Nephron (organoid): ENCODE measurements around the gene EVA1B.

Experiments
- H3K27ac Mint-ChIP-seq, 3 experiments: 2 replicates each; pipeline ENCODE4 v1.8.0; 2020; ENCODE audit warnings: mixed read lengths in 3 of 3, mild to moderate bottlenecking in 2 of 3, moderate library complexity in 1 of 3
- H3K27me3 Mint-ChIP-seq: 2 replicates; pipeline ENCODE4 v1.8.0; 2021; ENCODE audit warnings: low read depth, mild to moderate bottlenecking, moderate library complexity, mixed read lengths
- H3K36me3 Mint-ChIP-seq: 2 replicates; pipeline ENCODE4 v1.8.0; 2020; ENCODE audit warnings: low read depth, mixed read lengths
- H3K4me1 Mint-ChIP-seq: 2 replicates; pipeline ENCODE4 v1.8.0; 2020; ENCODE audit warnings: mixed read lengths
- H3K4me3 Mint-ChIP-seq, 3 experiments: 2 replicates each; pipeline ENCODE4 v1.8.0; 2020; ENCODE audit warnings: mild to moderate bottlenecking in 3 of 3, mixed read lengths in 3 of 3, moderate library complexity in 2 of 3
- H3K9me3 Mint-ChIP-seq: 2 replicates; pipeline ENCODE4 v1.8.0; 2020; ENCODE audit warnings: mixed read lengths
- CTCF ChIP-seq, 3 experiments: fragments of 200-600 bp; sonication (generic); IDR thresholded peaks; one replicate each; pipeline ENCODE4 v1.5.0; 2021; ENCODE audit warnings: antibody characterized with exemption in 3 of 3; ENCODE audit not compliant: unreplicated experiment in 3 of 3

EVA1B gene

DNA sequence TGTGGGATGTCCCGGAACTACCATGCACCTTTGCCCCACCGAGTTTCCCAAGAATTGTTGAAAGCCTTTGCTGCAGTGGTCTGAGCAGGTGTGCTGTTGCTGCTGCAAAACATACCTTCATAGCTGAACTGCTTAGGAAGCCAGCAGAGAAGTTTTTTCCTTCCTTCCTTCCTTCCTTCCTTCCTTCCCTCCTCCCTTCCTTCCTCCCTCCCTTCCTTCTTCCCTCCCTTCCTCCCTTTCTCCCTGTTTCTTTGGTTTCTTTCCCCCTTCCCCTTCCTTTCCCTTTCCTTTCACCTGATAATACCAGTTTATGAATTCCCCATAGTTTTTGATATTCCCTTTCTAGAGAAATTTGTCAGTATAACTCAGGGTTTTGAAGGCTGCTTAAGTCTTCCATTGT lies 28.1 kb downstream of the EVA1B start:
- H3K27me3 Mint-ChIP-seq: no peaks in the 10 kb centered on the region
- TF ChIP-seq CTCF (IDR thresholded peaks at IDR 0.05; ENCODE audit: unreplicated experiment in 3 of 3): no peak
- no peaks in the 10 kb centered on the region for H3K4me1 Mint-ChIP-seq
- H3K27ac Mint-ChIP-seq: no peak overlapping the region
- no peaks in the 10 kb centered on the region for H3K9me3 Mint-ChIP-seq
- no peak overlapping the region for H3K4me3 Mint-ChIP-seq
- H3K36me3 Mint-ChIP-seq: peaks cover 68% of the 10 kb centered on the region

DNA sequence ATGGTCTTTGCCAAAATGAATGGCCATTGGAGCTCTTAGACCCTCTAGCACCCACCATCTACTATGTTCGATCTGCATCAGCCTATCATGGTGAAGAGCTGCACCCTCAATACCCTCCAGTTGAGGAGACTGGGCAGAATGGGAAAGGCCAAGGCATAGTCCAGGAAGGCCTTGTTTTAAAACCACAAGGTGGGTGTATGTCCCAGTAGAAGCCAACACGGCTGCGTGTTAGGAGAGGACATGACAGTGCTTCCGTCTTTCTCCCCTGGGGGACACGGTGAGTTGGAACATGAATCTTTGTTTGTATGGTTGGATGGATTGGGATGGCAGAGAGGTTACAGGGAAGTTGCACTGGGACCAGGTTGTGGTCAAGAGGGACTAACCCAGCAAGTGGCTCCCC lies 35.9 kb downstream of the EVA1B start:
- Mint-ChIP-seq H3K27me3 (no peaks in the 10 kb centered on the region), H3K9me3 (no peaks in the 10 kb centered on the region), H3K27ac (no peak overlapping the region), H3K36me3 (peaks cover 87% of the 10 kb centered on the region), H3K4me1 (peaks cover 23% of the 10 kb centered on the region), H3K4me3 (no peak overlapping the region)
- no peak for TF ChIP-seq CTCF (IDR thresholded peaks at IDR 0.05; ENCODE audit: unreplicated experiment in 3 of 3)

GRCh38 chr1:36286802-36287201 lies 36.6 kb downstream of the EVA1B start:
- Mint-ChIP-seq H3K36me3 (peaks cover 82% of the 10 kb centered on the region), H3K27ac (no peak overlapping the region), H3K4me3 (no peak overlapping the region), H3K4me1 (peaks cover 26% of the 10 kb centered on the region), H3K9me3 (no peaks in the 10 kb centered on the region), H3K27me3 (no peaks in the 10 kb centered on the region)
- TF ChIP-seq CTCF (IDR thresholded peaks at IDR 0.05; ENCODE audit: unreplicated experiment in 3 of 3): no peak

DNA sequence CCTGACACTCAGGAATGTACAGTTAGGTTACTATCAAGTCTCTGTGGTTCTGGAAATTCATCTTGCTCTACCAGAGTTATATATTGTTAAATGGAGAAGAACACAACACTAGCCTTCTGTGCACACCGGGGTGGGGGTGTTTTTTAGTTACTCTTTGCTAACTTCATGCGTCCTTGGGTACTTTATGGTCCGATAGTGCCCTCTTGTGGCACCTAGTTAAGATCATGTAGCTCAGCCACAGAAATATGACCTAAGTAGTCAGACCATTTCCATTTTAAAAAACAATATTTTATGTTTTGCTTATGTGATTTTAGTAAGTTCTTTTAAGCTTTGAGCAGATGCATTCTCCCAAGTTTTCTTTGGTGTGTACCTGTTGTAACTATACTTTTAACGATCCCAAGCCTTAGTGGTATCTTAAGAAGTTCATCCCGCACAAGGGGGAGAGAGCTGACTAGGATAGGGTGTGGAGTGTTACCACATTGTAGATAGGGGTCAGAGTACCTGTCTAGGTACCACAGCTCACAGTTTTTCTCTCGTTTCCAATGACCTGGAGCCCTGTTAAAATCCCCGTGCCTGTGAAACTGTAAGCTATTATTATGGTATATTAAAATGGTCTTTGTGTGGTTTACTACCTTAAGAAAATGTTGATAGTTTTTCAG lies 37.9 kb downstream of the EVA1B start:
- Mint-ChIP-seq H3K4me1 (peaks cover 31% of the 10 kb centered on the region), H3K4me3 (no peak overlapping the region), H3K27me3 (no peaks in the 10 kb centered on the region), H3K27ac (peak overlapping the region; percentile 45 to 82 (median 76)), H3K36me3 (peaks cover 70% of the 10 kb centered on the region), H3K9me3 (no peaks in the 10 kb centered on the region)
- TF ChIP-seq CTCF (IDR thresholded peaks at IDR 0.05; ENCODE audit: unreplicated experiment in 3 of 3): peak; percentile 74 to 81 (median 79)

DNA sequence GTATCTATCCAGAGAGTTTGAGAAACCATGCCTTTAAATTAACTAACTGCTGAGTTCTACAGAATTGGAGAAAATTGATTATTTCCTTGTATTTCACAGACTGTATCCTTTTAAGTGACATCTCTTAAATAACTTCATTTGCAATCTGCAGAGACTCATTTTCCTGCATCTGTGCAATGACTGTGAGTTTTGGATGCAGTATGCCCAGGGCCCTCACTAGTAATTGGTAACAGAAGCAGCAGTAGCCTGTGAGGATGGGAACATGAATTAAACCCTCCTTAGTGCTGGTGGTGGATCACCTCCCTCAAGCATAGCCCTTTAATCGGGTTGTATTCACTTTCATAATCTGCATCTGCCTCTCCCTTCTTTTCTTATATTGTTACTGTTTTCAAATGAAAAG lies 38.9 kb downstream of the EVA1B start:
- Mint-ChIP-seq H3K27me3 (no peaks in the 10 kb centered on the region), H3K36me3 (peaks cover 59% of the 10 kb centered on the region), H3K4me3 (no peak overlapping the region), H3K9me3 (no peaks in the 10 kb centered on the region), H3K27ac (peak overlapping the region in 1 of 3 experiments; percentile 10), H3K4me1 (peaks cover 42% of the 10 kb centered on the region)
- no peak for TF ChIP-seq CTCF (IDR thresholded peaks at IDR 0.05; ENCODE audit: unreplicated experiment in 3 of 3)

DNA sequence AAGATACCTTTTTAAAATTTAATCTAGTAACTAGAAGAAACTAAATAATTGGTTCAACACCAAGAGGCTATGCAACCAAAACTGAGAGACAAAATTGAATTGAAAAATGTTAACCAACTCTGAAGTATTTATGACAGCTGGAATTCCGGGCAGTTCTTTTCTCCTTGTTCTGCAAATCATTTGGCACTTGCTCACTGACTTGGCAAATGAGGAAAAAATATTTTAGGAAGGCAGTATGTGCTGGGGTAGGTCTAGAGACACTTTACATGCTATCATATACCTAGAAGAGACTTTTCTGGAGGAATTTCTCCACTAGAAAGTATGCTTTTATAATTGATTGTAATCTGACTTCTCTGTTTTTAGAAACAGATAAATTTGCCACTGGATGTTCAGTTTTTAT lies 39.4 kb downstream of the EVA1B start:
- TF ChIP-seq CTCF (IDR thresholded peaks at IDR 0.05; ENCODE audit: unreplicated experiment in 3 of 3): no peak
- no peaks in the 10 kb centered on the region for H3K27me3 Mint-ChIP-seq
- H3K27ac Mint-ChIP-seq: peak overlapping the region in 1 of 3 experiments; percentile 10
- H3K4me1 Mint-ChIP-seq: peaks cover 46% of the 10 kb centered on the region
- peaks cover 55% of the 10 kb centered on the region for H3K36me3 Mint-ChIP-seq
- H3K9me3 Mint-ChIP-seq: no peaks in the 10 kb centered on the region
- no peak overlapping the region for H3K4me3 Mint-ChIP-seq
